Astrocyte (in vitro differentiated cells and primary cell): ENCODE results near the gene HEXB.
A peak's percentile ranks its signal among the peaks of the same experiment; 100 is the strongest.

Experiments
- CTCF ChIP-seq: IDR thresholded peaks from 2 replicates; pipeline ENCODE4 v1.5.1; 2011; ENCODE audit warnings: low read depth, mild to moderate bottlenecking, inconsistent platforms, low read length, moderate library complexity; ENCODE audit not compliant: insufficient read depth
- EZH2 ChIP-seq: IDR thresholded peaks from 2 replicates; pipeline ENCODE4 v1.6.1; 2012; ENCODE audit warnings: mild to moderate bottlenecking, low read length, inconsistent platforms; ENCODE audit not compliant: insufficient read depth

DNA sequence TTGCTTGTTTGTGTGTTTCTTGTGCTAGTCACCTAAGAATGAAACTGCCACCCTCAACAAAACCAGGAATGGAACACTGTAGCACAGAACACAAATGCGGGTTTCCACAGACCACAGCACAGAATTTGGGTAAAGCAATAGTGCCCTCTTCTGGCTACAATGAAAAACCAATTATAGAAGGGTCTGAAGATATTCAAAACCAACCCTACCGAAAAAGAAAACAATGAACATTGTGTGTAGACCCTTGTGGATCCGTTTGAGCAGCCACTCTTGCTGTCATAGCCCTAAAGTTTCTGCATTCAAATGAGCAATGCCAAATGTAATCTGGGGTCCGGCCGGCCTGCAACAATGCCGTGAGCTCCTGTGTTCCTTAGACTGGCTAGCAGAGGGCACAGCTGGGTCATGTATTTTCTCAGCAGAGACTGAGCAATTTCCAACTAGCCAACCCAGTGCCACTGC lies 36.2 kb upstream of the HEXB start:
- TF ChIP-seq CTCF: peak; percentile 89
- TF ChIP-seq EZH2: no peak
